Sigmoid colon (tissue), 4 donors: ENCODE measurements around the gene TYW1B.
"Not testable (repeated sequence)": the region's sequence is repeated elsewhere in the genome, so short reads cannot be mapped to it uniquely, and the experiment has no call there.

Source experiments
- POLR2A ChIP-seq, 2 donors: fragments of 450-650 bp; IDR thresholded peaks; one replicate each; pipeline ENCODE4 v1.6.1; 2016; ENCODE audit warnings: antibody characterized with exemption in 2 of 2, mild to moderate bottlenecking in 2 of 2, moderate library complexity in 2 of 2
- POLR2AphosphoS5 ChIP-seq, 4 donors: sonication (generic); formaldehyde crosslinking; IDR thresholded peaks; one replicate each; pipeline ENCODE4 v1.6.1; 2017; ENCODE audit warnings: antibody characterized with exemption in 4 of 4
- TF ChIP-seq, protein P1 (sequence below), 4 experiments: fragments of 450-650 bp in 3 of 4; fragments of 200-600 bp in 1 of 4; IDR thresholded peaks; one replicate each; pipeline ENCODE4 v1.5.1; 2016 to 2019; ENCODE audit warnings: antibody characterized with exemption in 4 of 4, mild to moderate bottlenecking in 3 of 4, moderate library complexity in 2 of 4

- TF ChIP-seq, protein P1, sequence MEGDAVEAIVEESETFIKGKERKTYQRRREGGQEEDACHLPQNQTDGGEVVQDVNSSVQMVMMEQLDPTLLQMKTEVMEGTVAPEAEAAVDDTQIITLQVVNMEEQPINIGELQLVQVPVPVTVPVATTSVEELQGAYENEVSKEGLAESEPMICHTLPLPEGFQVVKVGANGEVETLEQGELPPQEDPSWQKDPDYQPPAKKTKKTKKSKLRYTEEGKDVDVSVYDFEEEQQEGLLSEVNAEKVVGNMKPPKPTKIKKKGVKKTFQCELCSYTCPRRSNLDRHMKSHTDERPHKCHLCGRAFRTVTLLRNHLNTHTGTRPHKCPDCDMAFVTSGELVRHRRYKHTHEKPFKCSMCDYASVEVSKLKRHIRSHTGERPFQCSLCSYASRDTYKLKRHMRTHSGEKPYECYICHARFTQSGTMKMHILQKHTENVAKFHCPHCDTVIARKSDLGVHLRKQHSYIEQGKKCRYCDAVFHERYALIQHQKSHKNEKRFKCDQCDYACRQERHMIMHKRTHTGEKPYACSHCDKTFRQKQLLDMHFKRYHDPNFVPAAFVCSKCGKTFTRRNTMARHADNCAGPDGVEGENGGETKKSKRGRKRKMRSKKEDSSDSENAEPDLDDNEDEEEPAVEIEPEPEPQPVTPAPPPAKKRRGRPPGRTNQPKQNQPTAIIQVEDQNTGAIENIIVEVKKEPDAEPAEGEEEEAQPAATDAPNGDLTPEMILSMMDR (IDR thresholded peaks at IDR 0.05), result not testable (repeated sequence)
- not testable (repeated sequence) for TF ChIP-seq POLR2A, POLR2AphosphoS5 (IDR thresholded peaks at IDR 0.05)
These were observed 186.3 kb downstream of the TYW1B start for GRCh38 chr7:72641485-72642248.
